ENCODE results near the gene SPATS2L.

Gene SPATS2L

GRCh38 chr2:200444530-200444929, 138.0 kb downstream of the SPATS2L start:
- DNase-seq (ENCODE audit: low read depth), result no peak

GRCh38 chr2:200445284-200445683, 138.8 kb downstream of the SPATS2L start:
- no peak for DNase-seq (ENCODE audit: low read depth)

- no peak for DNase-seq (ENCODE audit: low read depth)
Observed at GRCh38 chr2:200446612-200447011, 140.1 kb downstream of the SPATS2L start.

GRCh38 chr2:200447139-200447855, 140.8 kb downstream of the SPATS2L start:
- DNase-seq (ENCODE audit: low read depth), result no peak

GRCh38 chr2:200448455-200448854, 142.0 kb downstream of the SPATS2L start:
- DNase-seq (ENCODE audit: low read depth), result no peak

- DNase-seq (ENCODE audit: low read depth), result no peak
Observed at GRCh38 chr2:200449149-200449548, 142.7 kb downstream of the SPATS2L start.

GRCh38 chr2:200450288-200450687, 143.8 kb downstream of the SPATS2L start:
- DNase-seq (ENCODE audit: low read depth), result no peak

GRCh38 chr2:200451511-200451910, 145.0 kb downstream of the SPATS2L start:
- no peak for DNase-seq (ENCODE audit: low read depth)

GRCh38 chr2:200452377-200452776, 145.9 kb downstream of the SPATS2L start:
- no peak for DNase-seq (ENCODE audit: low read depth)

- no peak for DNase-seq (ENCODE audit: low read depth)
Observed at GRCh38 chr2:200453142-200453852, 146.8 kb downstream of the SPATS2L start.

GRCh38 chr2:200453853-200454534, 147.5 kb downstream of the SPATS2L start:
- DNase-seq (ENCODE audit: low read depth), result no peak

GRCh38 chr2:200454927-200455801, 148.7 kb downstream of the SPATS2L start:
- no peak for DNase-seq (ENCODE audit: low read depth)

- no peak for DNase-seq (ENCODE audit: low read depth)
Observed at GRCh38 chr2:200455958-200456421, 149.5 kb downstream of the SPATS2L start.

- no peak for DNase-seq (ENCODE audit: low read depth)
Observed at GRCh38 chr2:200456567-200456966, 150.1 kb downstream of the SPATS2L start.

- DNase-seq (ENCODE audit: low read depth), result no peak
Observed at GRCh38 chr2:200459101-200459500, 152.6 kb downstream of the SPATS2L start.

- DNase-seq (ENCODE audit: low read depth), result no peak
Observed at GRCh38 chr2:200461846-200462710, 155.6 kb downstream of the SPATS2L start.

- no peak for DNase-seq (ENCODE audit: low read depth)
Observed at GRCh38 chr2:200463452-200463851, 157.0 kb downstream of the SPATS2L start.

- peak; percentile 7 for DNase-seq (ENCODE audit: low read depth)
Observed at GRCh38 chr2:200466425-200467418, 160.2 kb downstream of the SPATS2L start.

- no peak for DNase-seq (ENCODE audit: low read depth)
Observed at GRCh38 chr2:200467806-200468681, 161.6 kb downstream of the SPATS2L start.
